ENCODE data around the gene GPX5.
"Not testable (repeated sequence)": the region's sequence is repeated elsewhere in the genome, so short reads cannot be mapped to it uniquely, and the experiment has no call there.

GPX5 gene

GRCh38 chr6:28541996-28542395 lies 16.3 kb downstream of the GPX5 start:
- H3K27me3 ChIP-seq (ENCODE audit: control insufficient read depth in 1 of 2, insufficient read depth in 2 of 2, low read length in 2 of 2) = peaks cover 11 to 12% of the 10 kb centered on the region in 2 donors
- H3K27ac ChIP-seq (ENCODE audit: low read length) = no peak overlapping the region
- no peaks in the 10 kb centered on the region for H3K36me3 ChIP-seq (ENCODE audit: control insufficient read depth in 2 of 2, insufficient read depth in 2 of 2, low read length in 2 of 2)
- no peak overlapping the region for H3K4me3 ChIP-seq (ENCODE audit: low read length in 2 of 2)
- no peaks in the 10 kb centered on the region for H3K4me1 ChIP-seq (ENCODE audit: control insufficient read depth, insufficient read depth, low read length)
- H3K9me3 ChIP-seq (ENCODE audit: control insufficient read depth in 2 of 2, low read length in 2 of 2) = peaks cover 0 to 6% of the 10 kb centered on the region in 2 donors
- H3K9ac ChIP-seq (ENCODE audit: low read length in 2 of 2) = no peak overlapping the region

DNA sequence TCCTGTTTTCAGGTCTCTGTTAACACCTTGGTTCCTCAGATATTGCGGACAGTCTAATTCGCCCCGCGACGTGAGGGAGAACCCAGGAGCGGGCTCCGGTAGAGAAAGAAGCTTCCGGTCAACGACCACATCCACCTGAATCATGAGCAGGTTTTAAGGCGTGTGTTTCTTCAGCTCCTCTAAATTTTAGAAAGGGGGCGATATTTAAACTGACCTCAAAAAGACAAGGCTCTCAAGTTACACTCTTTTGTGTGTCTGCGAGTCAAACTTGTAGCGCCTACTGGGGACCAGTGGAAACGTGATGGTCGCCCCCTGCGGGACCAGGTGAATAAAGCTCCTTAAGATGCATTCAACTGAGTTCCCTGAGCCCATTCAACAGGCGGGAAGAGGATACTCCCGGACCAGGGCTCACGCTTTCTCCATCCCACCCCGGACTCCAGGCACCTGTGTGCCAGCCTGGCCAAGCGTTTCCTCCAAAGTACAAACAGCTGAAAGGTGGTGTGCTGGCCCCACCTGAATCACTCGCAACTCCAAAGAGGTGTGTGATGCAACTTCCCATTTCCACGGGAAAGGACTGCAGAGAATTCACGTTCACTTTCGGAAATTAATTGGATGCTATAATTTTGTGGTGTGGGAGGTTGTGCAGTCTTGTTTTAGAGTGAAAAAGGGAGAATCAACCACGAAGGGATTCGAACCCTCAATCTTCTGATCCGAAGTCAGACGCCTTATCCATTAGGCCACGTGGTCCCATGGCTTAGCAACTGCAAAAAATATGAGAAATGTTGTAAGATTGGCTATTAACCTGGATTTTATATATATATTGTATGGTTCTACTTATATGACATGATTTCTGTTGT lies 17.0 kb downstream of the GPX5 start:
- Histone ChIP-seq H3K36me3 (ENCODE audit: control insufficient read depth in 2 of 2, insufficient read depth in 2 of 2, low read length in 2 of 2) (no peaks in the 10 kb centered on the region), H3K4me3 (ENCODE audit: low read length in 2 of 2) (peak overlapping the region in 1 of 2 donors; percentile 1), H3K27me3 (ENCODE audit: control insufficient read depth in 1 of 2, insufficient read depth in 2 of 2, low read length in 2 of 2) (peaks cover 9 to 10% of the 10 kb centered on the region in 2 donors), H3K9me3 (ENCODE audit: control insufficient read depth in 2 of 2, low read length in 2 of 2) (peaks cover 0 to 6% of the 10 kb centered on the region in 2 donors), H3K4me1 (ENCODE audit: control insufficient read depth, insufficient read depth, low read length) (no peaks in the 10 kb centered on the region), H3K9ac (ENCODE audit: low read length in 2 of 2) (no peak overlapping the region), H3K27ac (ENCODE audit: low read length) (no peak overlapping the region)

DNA sequence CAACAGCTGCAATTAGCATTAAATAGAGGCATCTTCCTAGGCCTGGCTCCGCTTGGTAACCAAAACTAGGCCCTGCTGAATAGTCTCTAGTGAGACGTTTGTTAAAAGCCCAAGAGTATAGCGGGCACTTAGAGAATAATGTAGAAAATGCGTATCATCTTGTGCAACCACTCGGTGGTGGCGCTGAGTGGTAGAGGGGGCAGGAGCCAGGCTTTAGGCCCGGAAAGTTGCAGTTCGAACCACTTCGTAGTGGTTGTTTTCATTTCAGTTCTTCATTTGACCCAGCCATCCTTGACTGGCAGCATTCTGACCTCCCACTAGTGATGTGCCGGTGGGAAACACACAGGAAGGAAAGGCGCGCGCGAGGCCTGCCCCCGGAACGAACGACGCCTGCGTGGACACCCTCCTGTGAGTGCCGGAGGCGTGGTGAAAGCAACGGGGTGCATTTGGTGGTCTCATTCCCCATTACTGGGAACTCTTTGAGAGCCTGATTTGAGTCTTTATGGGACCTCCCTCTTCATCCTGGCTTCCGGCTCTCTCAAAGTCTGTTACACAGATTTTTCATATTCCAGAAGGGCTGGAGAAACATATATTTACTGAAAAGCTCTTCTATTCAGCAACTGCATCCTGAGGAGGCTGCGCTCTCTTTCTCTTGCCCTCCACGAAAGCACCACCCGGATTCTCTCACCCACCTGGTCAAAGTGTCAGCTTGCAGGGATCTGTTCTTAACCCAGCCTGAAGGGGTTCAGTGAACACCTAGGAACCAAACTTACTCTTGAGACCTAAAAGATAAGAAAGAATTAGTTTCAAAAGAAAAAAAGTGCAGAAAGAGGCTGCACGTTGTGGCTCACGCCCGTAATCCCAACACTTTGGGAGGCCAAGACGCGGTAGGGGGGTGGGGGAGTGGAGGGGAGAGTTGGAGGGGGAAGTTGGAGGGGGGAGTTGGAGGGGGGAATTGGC lies 18.2 kb downstream of the GPX5 start:
- H3K4me3 ChIP-seq (ENCODE audit: low read length in 2 of 2) = peak overlapping the region in 1 of 2 donors; percentile 16
- H3K36me3 ChIP-seq (ENCODE audit: control insufficient read depth in 2 of 2, insufficient read depth in 2 of 2, low read length in 2 of 2) = no peaks in the 10 kb centered on the region
- peaks cover 0 to 6% of the 10 kb centered on the region in 2 donors for H3K9me3 ChIP-seq (ENCODE audit: control insufficient read depth in 2 of 2, low read length in 2 of 2)
- H3K27ac ChIP-seq (ENCODE audit: low read length) = no peak overlapping the region
- H3K9ac ChIP-seq (ENCODE audit: low read length in 2 of 2) = no peak overlapping the region
- no peaks in the 10 kb centered on the region for H3K4me1 ChIP-seq (ENCODE audit: control insufficient read depth, insufficient read depth, low read length)
- H3K27me3 ChIP-seq (ENCODE audit: control insufficient read depth in 1 of 2, insufficient read depth in 2 of 2, low read length in 2 of 2) = peaks cover 5 to 6% of the 10 kb centered on the region in 2 donors

GRCh38 chr6:28545955-28546354 lies 20.3 kb downstream of the GPX5 start:
- Histone ChIP-seq H3K4me1 (ENCODE audit: control insufficient read depth, insufficient read depth, low read length) (no peaks in the 10 kb centered on the region), H3K9ac (ENCODE audit: low read length in 2 of 2) (no peak overlapping the region), H3K9me3 (ENCODE audit: control insufficient read depth in 2 of 2, low read length in 2 of 2) (peaks cover 0 to 6% of the 10 kb centered on the region in 2 donors), H3K4me3 (ENCODE audit: low read length in 2 of 2) (no peak overlapping the region), H3K27ac (ENCODE audit: low read length) (no peak overlapping the region), H3K27me3 (ENCODE audit: control insufficient read depth in 1 of 2, insufficient read depth in 2 of 2, low read length in 2 of 2) (peaks cover 5 to 6% of the 10 kb centered on the region in 2 donors), H3K36me3 (ENCODE audit: control insufficient read depth in 2 of 2, insufficient read depth in 2 of 2, low read length in 2 of 2) (no peaks in the 10 kb centered on the region)

DNA sequence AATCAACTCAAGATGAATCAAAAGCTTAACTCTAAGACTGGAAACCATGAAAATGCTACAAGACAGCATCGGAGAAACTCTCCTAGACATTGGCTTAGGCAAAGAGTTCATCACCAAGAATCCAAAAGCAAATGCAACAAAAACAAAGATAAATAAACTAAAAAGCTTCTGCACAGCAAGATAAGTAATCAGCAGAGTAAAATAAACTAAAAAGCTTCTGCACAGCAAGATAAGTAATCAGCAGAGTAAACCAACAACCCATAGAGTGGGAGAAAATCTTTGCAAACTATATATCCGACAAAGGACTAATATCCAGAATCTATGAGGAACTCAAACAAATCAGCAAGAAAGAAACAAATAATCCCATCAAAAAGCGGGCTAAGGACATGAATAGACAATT lies 21.3 kb downstream of the GPX5 start:
- not testable (repeated sequence) for H3K27me3 ChIP-seq (ENCODE audit: control insufficient read depth in 1 of 2, insufficient read depth in 2 of 2, low read length in 2 of 2); H3K9me3 ChIP-seq (ENCODE audit: control insufficient read depth in 2 of 2, low read length in 2 of 2)

GRCh38 chr6:28551891-28552666 lies 26.4 kb downstream of the GPX5 start:
- no peaks in the 10 kb centered on the region for H3K4me1 ChIP-seq (ENCODE audit: control insufficient read depth, insufficient read depth, low read length)
- H3K27ac ChIP-seq (ENCODE audit: low read length) = no peak overlapping the region
- H3K4me3 ChIP-seq (ENCODE audit: low read length in 2 of 2) = no peak overlapping the region
- H3K9me3 ChIP-seq (ENCODE audit: control insufficient read depth in 2 of 2, low read length in 2 of 2) = no peaks in the 10 kb centered on the region
- no peak overlapping the region for H3K9ac ChIP-seq (ENCODE audit: low read length in 2 of 2)
- no peaks in the 10 kb centered on the region for H3K36me3 ChIP-seq (ENCODE audit: control insufficient read depth in 2 of 2, insufficient read depth in 2 of 2, low read length in 2 of 2)
- H3K27me3 ChIP-seq (ENCODE audit: control insufficient read depth in 1 of 2, insufficient read depth in 2 of 2, low read length in 2 of 2) = peaks cover 3% of the 10 kb centered on the region in 2 donors

More for the DNA sequence above, 21.3 kb downstream of the GPX5 start:
- H3K4me3 ChIP-seq (ENCODE audit: low read length in 2 of 2); H3K36me3 ChIP-seq (ENCODE audit: control insufficient read depth in 2 of 2, insufficient read depth in 2 of 2, low read length in 2 of 2); H3K4me1 ChIP-seq (ENCODE audit: control insufficient read depth, insufficient read depth, low read length); H3K9ac ChIP-seq (ENCODE audit: low read length in 2 of 2); H3K27ac ChIP-seq (ENCODE audit: low read length): not testable (repeated sequence)

GRCh38 chr6:28553384-28553985 lies 27.8 kb downstream of the GPX5 start:
- Histone ChIP-seq H3K4me3 (ENCODE audit: low read length in 2 of 2) (no peak overlapping the region), H3K27ac (ENCODE audit: low read length) (no peak overlapping the region), H3K4me1 (ENCODE audit: control insufficient read depth, insufficient read depth, low read length) (no peaks in the 10 kb centered on the region), H3K27me3 (ENCODE audit: control insufficient read depth in 1 of 2, insufficient read depth in 2 of 2, low read length in 2 of 2) (peaks cover 3% of the 10 kb centered on the region in 2 donors), H3K9ac (ENCODE audit: low read length in 2 of 2) (no peak overlapping the region), H3K36me3 (ENCODE audit: control insufficient read depth in 2 of 2, insufficient read depth in 2 of 2, low read length in 2 of 2) (no peaks in the 10 kb centered on the region), H3K9me3 (ENCODE audit: control insufficient read depth in 2 of 2, low read length in 2 of 2) (no peaks in the 10 kb centered on the region)

GRCh38 chr6:28553986-28554881 lies 28.6 kb downstream of the GPX5 start:
- no peak overlapping the region for H3K9ac ChIP-seq (ENCODE audit: low read length in 2 of 2)
- H3K4me1 ChIP-seq (ENCODE audit: control insufficient read depth, insufficient read depth, low read length) = no peaks in the 10 kb centered on the region
- no peaks in the 10 kb centered on the region for H3K9me3 ChIP-seq (ENCODE audit: control insufficient read depth in 2 of 2, low read length in 2 of 2)
- H3K27ac ChIP-seq (ENCODE audit: low read length) = no peak overlapping the region
- peaks cover 3% of the 10 kb centered on the region in 2 donors for H3K27me3 ChIP-seq (ENCODE audit: control insufficient read depth in 1 of 2, insufficient read depth in 2 of 2, low read length in 2 of 2)
- H3K4me3 ChIP-seq (ENCODE audit: low read length in 2 of 2) = no peak overlapping the region
- no peaks in the 10 kb centered on the region for H3K36me3 ChIP-seq (ENCODE audit: control insufficient read depth in 2 of 2, insufficient read depth in 2 of 2, low read length in 2 of 2)

GRCh38 chr6:28555136-28555535 lies 29.5 kb downstream of the GPX5 start:
- no peaks in the 10 kb centered on the region for H3K9me3 ChIP-seq (ENCODE audit: control insufficient read depth in 2 of 2, low read length in 2 of 2)
- H3K4me1 ChIP-seq (ENCODE audit: control insufficient read depth, insufficient read depth, low read length) = no peaks in the 10 kb centered on the region
- H3K27me3 ChIP-seq (ENCODE audit: control insufficient read depth in 1 of 2, insufficient read depth in 2 of 2, low read length in 2 of 2) = peaks cover 3% of the 10 kb centered on the region in 2 donors
- no peak overlapping the region for H3K9ac ChIP-seq (ENCODE audit: low read length in 2 of 2)
- H3K4me3 ChIP-seq (ENCODE audit: low read length in 2 of 2) = no peak overlapping the region
- no peak overlapping the region for H3K27ac ChIP-seq (ENCODE audit: low read length)
- H3K36me3 ChIP-seq (ENCODE audit: control insufficient read depth in 2 of 2, insufficient read depth in 2 of 2, low read length in 2 of 2) = no peaks in the 10 kb centered on the region

All from stomach smooth muscle (tissue), 2 donors.